Neural progenitor cell (in vitro differentiated cells): Measurements from ENCODE around the gene OR2T27.

Source experiments
- CTCF ChIP-seq: fragments of 200-600 bp; sonication (generic); IDR thresholded peaks from 2 replicates; pipeline ENCODE4 v1.5.1; 2017; ENCODE audit warnings: antibody characterized with exemption, mild to moderate bottlenecking
- EZH2 ChIP-seq: fragments of 200-600 bp; sonication (generic); IDR thresholded peaks from 2 replicates; pipeline ENCODE4 v1.6.1; 2017; ENCODE audit warnings: antibody characterized with exemption, mild to moderate bottlenecking, moderate library complexity

GRCh38 chr1:248691567-248692155 is 36.3 kb upstream of the OR2T27 start:
- TF ChIP-seq EZH2 (no peak), CTCF (no peak)
